H4 (cell line): ENCODE results near the gene LPP. TPM values are rescaled to one million over a fixed set of nuclear protein-coding genes. Genes with fewer than 3 reads are reported as not detected.

ENCODE experiments used
- DNase-seq: peaks from one replicate; pipeline ENCODE4 v3.0.0-alpha.2; 2015; ENCODE audit warnings: low spot score
- total RNA-seq: library from RNA; depleted of rRNA; stranded (reverse); fragments of >200 nt; shearing (Covaris generic); gene quantifications from 2 replicates; pipeline ENCODE4 v1.2.3, GENCODE V29; 2014

Gene LPP
- total RNA-seq, 1 experiment from 2014 or later = 28.3 TPM

DNA sequence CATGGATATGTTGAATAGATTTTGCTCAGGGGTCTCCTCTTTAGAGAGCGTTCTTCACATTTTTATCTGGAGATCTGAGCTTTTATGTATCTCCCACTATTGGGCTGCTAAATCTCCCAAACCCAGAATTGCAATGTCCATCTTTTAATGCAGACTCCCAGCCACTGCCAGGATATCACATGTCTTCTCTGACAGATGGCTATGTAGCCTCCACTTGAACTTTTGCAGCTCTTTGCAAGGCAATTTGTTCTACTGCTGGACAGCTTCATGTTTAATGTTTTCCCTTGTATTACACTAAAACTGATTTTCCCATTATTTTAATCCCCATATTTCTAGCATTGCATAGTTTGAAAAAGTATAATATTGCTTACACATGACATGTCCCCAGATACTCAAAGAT, 177.2 kb downstream of the LPP start:
- no peak for DNase-seq

DNA sequence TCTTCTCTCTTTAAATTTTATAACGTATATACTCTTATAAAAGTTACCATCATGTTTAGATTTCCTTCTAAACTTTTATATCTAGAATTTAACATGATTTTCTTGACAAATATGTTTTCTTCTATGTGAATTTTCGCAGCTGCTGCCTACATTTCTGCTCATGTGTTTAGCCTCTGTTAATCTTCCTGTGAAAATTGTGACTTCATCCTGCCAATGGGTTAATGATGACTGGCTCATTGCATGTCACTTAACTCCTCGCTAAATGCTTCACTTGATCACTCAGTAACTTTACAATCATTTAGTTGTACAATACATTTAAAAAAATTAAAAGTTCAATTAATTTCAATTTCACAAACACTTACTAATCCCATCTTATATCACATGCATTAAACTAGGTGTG, 178.1 kb downstream of the LPP start:
- DNase-seq = no peak

- DNase-seq = no peak
Measured at GRCh38 chr3:188335656-188336055, 181.7 kb downstream of the LPP start.

GRCh38 chr3:188336178-188336577, 182.2 kb downstream of the LPP start:
- DNase-seq = no peak

DNA sequence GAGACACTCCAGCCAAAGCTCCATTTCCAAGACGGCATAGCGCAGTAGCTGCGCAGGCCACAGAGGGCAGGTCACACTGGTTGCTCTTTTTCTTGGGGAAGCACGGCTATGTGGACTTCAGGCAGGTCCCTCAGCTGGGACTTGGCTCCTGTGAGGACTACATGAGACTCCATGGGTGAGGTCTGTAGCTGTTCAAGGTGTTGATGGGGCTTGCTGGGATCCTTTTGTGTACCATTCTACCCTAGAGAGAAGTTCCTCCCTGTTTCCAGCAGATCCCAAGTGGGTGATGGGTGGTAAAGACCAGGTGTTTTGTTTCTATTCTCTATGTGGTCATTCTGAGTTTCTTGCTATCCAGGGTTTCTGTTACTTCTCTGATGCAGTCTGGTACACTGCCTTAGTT, 183.3 kb downstream of the LPP start:
- no peak for DNase-seq

GRCh38 chr3:188338086-188338485, 184.1 kb downstream of the LPP start:
- DNase-seq = no peak

GRCh38 chr3:188339410-188340295, 185.7 kb downstream of the LPP start:
- no peak for DNase-seq

- DNase-seq = no peak
Measured at GRCh38 chr3:188341501-188341900, 187.5 kb downstream of the LPP start.

DNA sequence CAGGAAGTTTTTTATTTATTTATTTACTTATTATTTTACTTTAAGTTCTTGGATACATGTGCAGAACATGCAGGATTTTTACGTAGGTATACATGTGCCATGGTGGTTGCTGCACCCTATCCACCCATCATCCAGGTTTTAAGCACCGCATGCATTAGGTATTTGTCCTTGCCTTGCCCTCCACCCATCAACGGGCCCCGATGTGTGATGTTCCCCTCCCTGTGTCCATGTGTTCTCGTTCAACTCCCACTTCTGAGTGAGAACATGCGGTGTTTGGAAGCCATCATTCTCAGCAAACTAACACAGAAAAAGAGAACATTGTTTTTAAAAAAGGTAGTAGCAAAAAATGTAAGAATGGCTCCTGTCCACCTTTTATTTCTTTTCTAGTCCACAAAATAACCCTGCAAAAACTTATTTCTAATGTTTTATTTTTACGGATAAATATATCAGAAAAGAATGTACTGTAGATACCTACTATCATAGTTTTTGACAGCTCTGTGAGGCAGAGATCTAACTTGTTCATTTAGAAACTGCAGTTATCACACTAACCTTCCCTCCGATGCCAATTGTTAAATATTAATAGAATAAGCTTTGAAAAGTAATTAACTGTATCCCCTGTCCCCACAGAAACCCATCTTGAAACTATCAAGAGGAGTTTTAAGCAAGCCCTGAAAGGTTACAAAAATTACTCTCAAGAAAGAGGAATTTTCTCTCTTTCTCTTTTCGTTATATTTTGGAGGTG, 189.2 kb downstream of the LPP start:
- DNase-seq = no peak

GRCh38 chr3:188343894-188344293, 189.9 kb downstream of the LPP start:
- no peak for DNase-seq

- DNase-seq = no peak
Measured at GRCh38 chr3:188345223-188345622, 191.3 kb downstream of the LPP start.

- DNase-seq = peak; percentile 86
Measured at GRCh38 chr3:188348435-188349244, 194.7 kb downstream of the LPP start.

DNA sequence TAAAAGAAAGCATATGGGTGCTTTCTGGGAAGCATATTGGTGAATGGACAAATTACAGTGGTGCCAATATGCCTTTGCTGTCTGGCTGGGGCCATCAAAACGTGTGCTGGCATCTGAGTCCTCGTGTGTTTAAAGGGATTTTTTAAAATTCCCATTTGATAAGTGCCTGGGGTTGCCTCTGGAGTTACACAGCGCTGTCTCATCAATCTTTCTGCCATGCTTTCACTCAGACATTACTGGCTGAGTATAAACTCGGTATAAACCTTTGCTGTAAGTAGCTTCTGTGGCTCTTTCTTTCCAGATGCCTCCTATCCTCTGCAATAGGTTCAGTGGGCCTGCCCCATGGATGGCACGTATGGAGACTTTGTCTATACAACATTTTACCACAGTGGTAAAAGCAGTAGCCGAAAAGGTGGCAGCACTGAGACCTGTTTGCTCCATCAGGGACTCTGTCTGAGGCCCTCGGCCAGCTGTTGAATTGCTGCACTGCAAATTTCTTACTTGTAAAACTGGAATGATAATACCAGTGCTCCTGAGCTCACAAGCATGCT, 195.5 kb downstream of the LPP start:
- peak; percentile 29 for DNase-seq

DNA sequence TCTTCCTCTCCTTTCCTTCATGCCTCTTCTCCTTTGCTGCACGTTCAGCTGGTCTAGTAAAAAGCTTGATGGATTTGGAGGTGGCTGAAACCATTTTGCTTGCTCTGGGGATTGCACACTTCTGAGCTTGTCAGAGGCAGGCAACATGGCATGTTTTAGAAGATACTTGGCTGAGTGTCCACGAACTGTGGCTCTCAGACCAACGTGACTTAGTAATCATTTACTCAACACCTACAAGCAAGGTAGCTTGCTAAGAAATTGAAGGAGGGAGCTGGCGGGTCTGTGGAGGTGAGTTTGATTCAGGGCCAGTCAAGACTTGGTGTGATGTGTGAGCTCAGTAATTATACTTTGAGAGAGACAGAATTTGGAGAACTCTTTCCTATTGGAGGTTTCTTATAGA, 196.0 kb downstream of the LPP start:
- no peak for DNase-seq

DNA sequence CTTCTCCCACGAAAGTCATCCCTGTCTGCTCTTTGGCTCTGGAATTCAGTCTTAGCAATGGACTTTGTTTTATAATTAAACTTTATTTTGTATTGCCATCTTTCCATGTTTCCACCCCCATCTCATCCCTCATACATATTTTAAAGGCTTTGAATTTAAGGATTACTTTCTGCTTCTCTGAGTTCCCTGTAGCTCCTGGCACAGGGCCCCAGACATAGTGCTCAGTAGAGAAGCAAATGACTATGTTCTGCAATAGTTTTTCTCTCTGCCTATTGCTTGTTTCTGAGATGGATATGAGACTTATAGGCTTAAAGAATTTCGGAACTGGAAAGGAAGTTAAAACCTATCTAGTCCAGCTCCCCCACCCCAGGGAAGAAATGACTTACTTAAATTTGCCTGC, 197.0 kb downstream of the LPP start:
- DNase-seq = no peak

GRCh38 chr3:188351648-188352047, 197.7 kb downstream of the LPP start:
- no peak for DNase-seq

- no peak for DNase-seq
Measured at GRCh38 chr3:188352196-188352927, 198.4 kb downstream of the LPP start.

DNA sequence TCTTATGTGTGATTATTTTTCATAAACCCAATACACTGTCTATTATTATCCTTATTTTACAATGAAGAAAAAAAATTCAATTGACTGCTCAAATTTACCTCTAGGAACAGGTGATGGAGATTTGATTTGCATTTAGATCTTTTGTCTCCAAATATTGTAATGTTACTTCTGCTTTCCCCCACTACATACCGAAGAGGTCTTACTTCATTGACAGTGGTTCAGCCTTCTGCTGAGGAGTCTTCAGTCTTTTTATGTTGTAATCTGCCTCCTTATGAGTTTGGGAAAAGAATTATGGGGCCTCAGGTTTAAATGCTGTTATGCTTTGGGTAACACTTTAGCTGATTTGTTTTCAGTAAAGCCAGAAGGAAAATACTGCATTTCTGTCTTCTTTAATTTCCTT, 199.5 kb downstream of the LPP start:
- DNase-seq = no peak

GRCh38 chr3:188358787-188359493, 205.0 kb downstream of the LPP start:
- no peak for DNase-seq

DNA sequence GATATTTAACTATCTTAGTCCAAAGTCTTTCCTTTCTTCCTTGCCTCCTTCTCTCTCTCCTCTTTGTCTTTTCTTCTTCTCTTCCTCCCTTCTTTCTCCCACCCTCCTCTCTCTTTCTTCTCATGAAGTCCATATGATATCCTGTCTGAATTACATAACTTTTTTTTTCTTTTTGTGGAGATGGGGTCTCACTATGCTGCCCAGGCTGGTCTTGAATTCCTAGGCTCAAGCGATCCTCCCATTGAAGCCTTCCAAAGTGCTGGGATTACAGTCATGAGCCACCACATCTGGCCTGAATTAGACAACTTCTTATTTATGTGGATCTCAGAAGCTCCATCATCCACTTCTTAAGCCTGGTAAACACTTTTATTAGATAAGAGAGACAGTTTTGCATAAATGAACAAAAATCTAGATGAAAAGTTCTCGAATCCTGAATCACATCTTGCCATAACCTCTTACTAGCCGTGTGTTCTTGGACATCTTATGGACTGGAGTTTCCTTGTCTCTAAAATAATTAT, 206.5 kb downstream of the LPP start:
- no peak for DNase-seq
